Thyroid gland (tissue), 4 donors: ENCODE results near the gene GRXCR1.

Experiments used
- POLR2A ChIP-seq, 2 donors: fragments of 450-650 bp; IDR thresholded peaks; one replicate each; pipeline ENCODE4 v1.6.1; 2017; ENCODE audit warnings: antibody characterized with exemption in 2 of 2, mild to moderate bottlenecking in 2 of 2, moderate library complexity in 1 of 2
- TF ChIP-seq, protein P1 (sequence below), 6 experiments: fragments of 200-600 bp in 3 of 6; fragments of 450-650 bp in 3 of 6; sonication (generic) in 3 of 6; IDR thresholded peaks; one replicate each; pipeline ENCODE4 v1.5.1; 2016 to 2019; ENCODE audit warnings: antibody characterized with exemption in 6 of 6, mild to moderate bottlenecking in 2 of 6, inconsistent platforms in 1 of 6, moderate library complexity in 1 of 6

DNA sequence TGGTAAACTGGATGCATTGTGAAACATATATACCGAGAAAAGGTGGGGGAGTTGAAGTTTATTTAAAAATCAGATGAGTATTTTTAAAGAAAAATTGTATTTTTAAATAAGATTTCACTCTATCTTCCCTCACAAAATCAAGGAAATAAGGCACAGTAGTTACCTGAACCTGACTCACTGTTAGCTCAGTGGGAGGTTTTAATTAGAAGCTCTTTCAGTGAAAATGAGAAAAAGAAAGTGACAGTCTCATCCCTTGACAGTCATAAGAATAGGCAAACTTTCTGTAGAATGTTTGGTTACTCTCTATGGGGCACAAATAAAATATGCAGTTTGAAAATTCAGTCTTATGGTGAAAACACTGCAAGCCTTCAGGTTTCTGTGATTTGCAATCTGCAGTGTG, 49.7 kb downstream of the GRXCR1 start:
- TF ChIP-seq, protein P1, sequence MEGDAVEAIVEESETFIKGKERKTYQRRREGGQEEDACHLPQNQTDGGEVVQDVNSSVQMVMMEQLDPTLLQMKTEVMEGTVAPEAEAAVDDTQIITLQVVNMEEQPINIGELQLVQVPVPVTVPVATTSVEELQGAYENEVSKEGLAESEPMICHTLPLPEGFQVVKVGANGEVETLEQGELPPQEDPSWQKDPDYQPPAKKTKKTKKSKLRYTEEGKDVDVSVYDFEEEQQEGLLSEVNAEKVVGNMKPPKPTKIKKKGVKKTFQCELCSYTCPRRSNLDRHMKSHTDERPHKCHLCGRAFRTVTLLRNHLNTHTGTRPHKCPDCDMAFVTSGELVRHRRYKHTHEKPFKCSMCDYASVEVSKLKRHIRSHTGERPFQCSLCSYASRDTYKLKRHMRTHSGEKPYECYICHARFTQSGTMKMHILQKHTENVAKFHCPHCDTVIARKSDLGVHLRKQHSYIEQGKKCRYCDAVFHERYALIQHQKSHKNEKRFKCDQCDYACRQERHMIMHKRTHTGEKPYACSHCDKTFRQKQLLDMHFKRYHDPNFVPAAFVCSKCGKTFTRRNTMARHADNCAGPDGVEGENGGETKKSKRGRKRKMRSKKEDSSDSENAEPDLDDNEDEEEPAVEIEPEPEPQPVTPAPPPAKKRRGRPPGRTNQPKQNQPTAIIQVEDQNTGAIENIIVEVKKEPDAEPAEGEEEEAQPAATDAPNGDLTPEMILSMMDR (IDR thresholded peaks at IDR 0.05), result no peak
- TF ChIP-seq POLR2A (IDR thresholded peaks at IDR 0.05), result no peak
